GM06990 (cell line): Measurements from ENCODE around the gene MBD3L4.
"Not testable (repeated sequence)": the region's sequence is repeated elsewhere in the genome, so short reads cannot be mapped to it uniquely, and the experiment has no call there.

ENCODE experiments used
- DNase-seq: peaks from one replicate; pipeline ENCODE4 v3.0.0-alpha.2; 2011; ENCODE audit not compliant: insufficient read length; ENCODE audit errors: extremely low read depth
- H3K27me3 ChIP-seq: replicated peaks from 2 replicates; pipeline ENCODE4 v1.6.0; 2011; ENCODE audit warnings: low read length; ENCODE audit not compliant: control insufficient read depth, insufficient read depth
- H3K36me3 ChIP-seq: 2 replicates; pipeline ENCODE4 v1.5.1; 2011; ENCODE audit warnings: low read length; ENCODE audit not compliant: control insufficient read depth, insufficient read depth
- H3K4me3 ChIP-seq: replicated peaks from 2 replicates; pipeline ENCODE4 v1.5.1; 2011; ENCODE audit warnings: low read depth, mild to moderate bottlenecking, control low read depth, low read length
- CTCF ChIP-seq: IDR thresholded peaks from 2 replicates; pipeline ENCODE4 v1.5.1; 2011; ENCODE audit warnings: low read length, control low read depth, mild to moderate bottlenecking, inconsistent platforms; ENCODE audit not compliant: insufficient read depth, poor library complexity, severe bottlenecking

The MBD3L4 gene

GRCh38 chr19:7028790-7029189 is 11.2 kb downstream of the MBD3L4 start:
- DNase-seq, H3K4me3 ChIP-seq, H3K27me3 ChIP-seq, H3K36me3 ChIP-seq: not testable (repeated sequence)

GRCh38 chr19:7021331-7021730 is 18.6 kb downstream of the MBD3L4 start, which contains the start of gene MBD3L2B:
Gene MBD3L2B (minus strand): TSS chr19:7021431. CDS start chr19:7021397, 34 bp downstream.
- H3K36me3 ChIP-seq, DNase-seq, H3K4me3 ChIP-seq, H3K27me3 ChIP-seq: not testable (repeated sequence)

GRCh38 chr19:7018828-7019227 is 21.2 kb downstream of the MBD3L4 start:
- TF ChIP-seq CTCF, result no peak
- no peaks in the 10 kb centered on the region for H3K27me3 ChIP-seq
- no peaks in the 10 kb centered on the region for H3K36me3 ChIP-seq
- no peak overlapping the region for H3K4me3 ChIP-seq
- no peak for DNase-seq

- Histone ChIP-seq H3K27me3 (no peaks in the 10 kb centered on the region), H3K4me3 (no peak overlapping the region)
- DNase-seq, result no peak
Observed at GRCh38 chr19:7013678-7014077, 26.3 kb downstream of the MBD3L4 start.

GRCh38 chr19:7010722-7011593 is 29.0 kb downstream of the MBD3L4 start:
- TF ChIP-seq CTCF, result no peak
- H3K4me3 ChIP-seq, result no peak overlapping the region
- no peaks in the 10 kb centered on the region for H3K27me3 ChIP-seq
- no peaks in the 10 kb centered on the region for H3K36me3 ChIP-seq
- no peak for DNase-seq

More at GRCh38 chr19:7013678-7014077, 26.3 kb downstream of the MBD3L4 start:
- no peak for TF ChIP-seq CTCF
- no peaks in the 10 kb centered on the region for H3K36me3 ChIP-seq

- TF ChIP-seq CTCF, result no peak
- no peak overlapping the region for H3K4me3 ChIP-seq
Observed at GRCh38 chr19:7007859-7008258, 32.1 kb downstream of the MBD3L4 start.

More at GRCh38 chr19:7007859-7008258, 32.1 kb downstream of the MBD3L4 start:
- H3K27me3 ChIP-seq, result no peaks in the 10 kb centered on the region
- DNase-seq, result no peak
- no peaks in the 10 kb centered on the region for H3K36me3 ChIP-seq
